Stomach (tissue), 9 donors: ENCODE measurements around the gene TMEM52. TPM values are rescaled to one million over a fixed set of nuclear protein-coding genes. Genes with fewer than 3 reads are reported as not detected.

Source experiments
- DNase-seq, 2 donors: peaks; one replicate each; pipeline versions ENCODE4 v3.0.0 to v3.0.0-alpha.2; 2013 to 2019
- H3K27ac ChIP-seq, 5 donors: fragments of 200-600 bp in 4 of 5; sonication (generic) in 4 of 5; one replicate each; pipeline ENCODE4 v1.5.1; 2013 to 2019; ENCODE audit warnings: mild to moderate bottlenecking in 1 of 5, moderate library complexity in 1 of 5
- H3K27me3 ChIP-seq, 3 donors: fragments of 200-600 bp; sonication (generic); one replicate each; pipeline ENCODE4 v1.5.1; 2017 to 2019; ENCODE audit warnings: mixed run types in 1 of 3
- H3K36me3 ChIP-seq, 4 donors: fragments of 200-600 bp; sonication (generic); 1 replicate in 3 of 4; 2 replicates in 1 of 4; pipeline ENCODE4 v1.5.1; 2016 to 2019
- H3K4me1 ChIP-seq, 4 donors: fragments of 200-600 bp; sonication (generic); one replicate each; pipeline ENCODE4 v1.5.1; 2016 to 2019
- H3K4me3 ChIP-seq, 4 donors: fragments of 200-600 bp; sonication (generic) in 3 of 4; one replicate each; pipeline ENCODE4 v1.5.1; 2016 to 2019; ENCODE audit warnings: mild to moderate bottlenecking in 1 of 4
- H3K9me3 ChIP-seq, 4 donors: fragments of 200-600 bp; sonication (generic); one replicate each; pipeline ENCODE4 v1.5.1; 2016 to 2019
- EP300 ChIP-seq: sonication (generic); formaldehyde crosslinking; IDR thresholded peaks from one replicate; pipeline ENCODE4 v1.6.1; 2017; ENCODE audit warnings: antibody characterized with exemption
- POLR2A ChIP-seq, 4 donors: fragments of 450-650 bp; IDR thresholded peaks; one replicate each; pipeline ENCODE4 v1.6.1; 2016; ENCODE audit warnings: antibody characterized with exemption in 4 of 4, control low read depth in 2 of 4, mild to moderate bottlenecking in 1 of 4, moderate library complexity in 1 of 4
- POLR2AphosphoS5 ChIP-seq, 3 donors: sonication (generic); formaldehyde crosslinking; IDR thresholded peaks; one replicate each; pipeline ENCODE4 v1.6.1; 2016; ENCODE audit warnings: antibody characterized with exemption in 3 of 3
- WGBS, 5 donors: extraction: QIAGEN DNeasy Blood & Tissue Kit in 3 of 5; methylation state at CpG; one replicate each; pipeline versions ENCODE4 v1.1.5 to v1.1.7; 2013 to 2018; 5-methylcytosine and 5-hydroxymethylcytosine counted together
- intact Hi-C: fragments of 100-400 bp; cut with DNase I; formaldehyde crosslinking; loops from one replicate; pipeline ENCODE4 v1.15.1; 2023; ENCODE audit warnings: low total_unique reads
- polyA plus RNA-seq, 3 donors: library from polyadenylated mRNA; stranded (reverse); fragments of 200-250 nt; gene quantifications; one replicate each; pipeline ENCODE4 v1.2.3, GENCODE V29; 2013
- total RNA-seq, 5 donors: library from RNA; depleted of rRNA; stranded (reverse); fragments of >200 nt; gene quantifications; one replicate each; pipeline versions ENCODE4 v1.1.0 to v1.2.3, GENCODE V29; 2014 to 2016
- TF ChIP-seq, protein P1 (sequence below), 7 experiments: fragments of 450-650 bp in 4 of 7; fragments of 200-600 bp in 3 of 7; sonication (generic) in 3 of 7; IDR thresholded peaks; one replicate each; pipeline ENCODE4 v1.5.1; 2016 to 2019; ENCODE audit warnings: antibody characterized with exemption in 7 of 7, control low read depth in 2 of 7, mild to moderate bottlenecking in 1 of 7
- donor health status: healthy with polysubstance abuse.
- donor health status: Bipolar disorder and iron deficiency.
- donor health status: healthy.

TMEM52 gene
- total and polyA plus RNA-seq, 8 donors, result 5.0 to 10.4 (median 8.0) TPM; not detected in 4

DNA sequence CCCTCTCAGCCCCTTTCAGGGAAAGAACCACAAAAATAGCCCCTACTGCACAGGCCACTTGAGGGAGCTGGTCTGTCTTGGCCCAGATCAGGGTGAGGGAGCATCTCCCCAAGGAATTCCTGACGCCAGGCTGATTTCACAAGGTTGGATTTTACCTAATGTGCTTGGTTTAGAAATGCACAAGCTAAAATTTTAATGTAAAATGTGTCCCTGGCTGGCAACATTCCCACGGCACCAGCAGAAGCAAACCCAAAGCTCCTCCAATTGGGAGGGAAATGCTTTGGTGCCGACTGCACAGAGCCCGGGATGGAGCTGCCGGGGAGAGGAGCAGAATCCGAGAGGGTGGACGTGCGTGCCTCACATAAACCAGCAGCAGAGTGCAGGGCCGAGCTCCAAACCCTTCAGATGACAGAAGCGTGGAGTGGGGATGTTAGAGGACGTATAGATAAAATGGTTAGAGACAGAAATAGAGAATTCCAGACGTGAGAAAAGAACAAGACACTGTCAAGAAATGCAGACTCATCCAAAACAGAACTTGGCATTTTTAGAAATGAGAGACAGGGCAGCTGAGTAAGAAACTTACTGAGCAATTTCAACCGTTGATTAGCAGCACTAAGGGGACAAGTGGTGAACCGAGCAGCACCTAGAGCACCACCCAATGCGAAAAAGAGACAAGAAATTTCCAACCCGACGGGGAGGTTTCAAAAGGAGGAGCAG is 41.6 kb upstream of the TMEM52 start:
- no peak for DNase-seq
- no peak for TF ChIP-seq POLR2A (IDR thresholded peaks at IDR 0.05)
- TF ChIP-seq POLR2AphosphoS5 (IDR thresholded peaks at IDR 0.05), result no peak
- TF ChIP-seq, protein P1, sequence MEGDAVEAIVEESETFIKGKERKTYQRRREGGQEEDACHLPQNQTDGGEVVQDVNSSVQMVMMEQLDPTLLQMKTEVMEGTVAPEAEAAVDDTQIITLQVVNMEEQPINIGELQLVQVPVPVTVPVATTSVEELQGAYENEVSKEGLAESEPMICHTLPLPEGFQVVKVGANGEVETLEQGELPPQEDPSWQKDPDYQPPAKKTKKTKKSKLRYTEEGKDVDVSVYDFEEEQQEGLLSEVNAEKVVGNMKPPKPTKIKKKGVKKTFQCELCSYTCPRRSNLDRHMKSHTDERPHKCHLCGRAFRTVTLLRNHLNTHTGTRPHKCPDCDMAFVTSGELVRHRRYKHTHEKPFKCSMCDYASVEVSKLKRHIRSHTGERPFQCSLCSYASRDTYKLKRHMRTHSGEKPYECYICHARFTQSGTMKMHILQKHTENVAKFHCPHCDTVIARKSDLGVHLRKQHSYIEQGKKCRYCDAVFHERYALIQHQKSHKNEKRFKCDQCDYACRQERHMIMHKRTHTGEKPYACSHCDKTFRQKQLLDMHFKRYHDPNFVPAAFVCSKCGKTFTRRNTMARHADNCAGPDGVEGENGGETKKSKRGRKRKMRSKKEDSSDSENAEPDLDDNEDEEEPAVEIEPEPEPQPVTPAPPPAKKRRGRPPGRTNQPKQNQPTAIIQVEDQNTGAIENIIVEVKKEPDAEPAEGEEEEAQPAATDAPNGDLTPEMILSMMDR (IDR thresholded peaks at IDR 0.05), result no peak
- intact Hi-C loops, result loop anchor here (5.0 kb wide), 1 partner anchor 82 kb away; no protein-coding TSS in a partner anchor
- no peaks in the 10 kb centered on the region for H3K36me3 ChIP-seq
- no peaks in the 10 kb centered on the region for H3K9me3 ChIP-seq
- no peak overlapping the region for H3K4me3 ChIP-seq
- peaks cover 0 to 11% (median 9%) of the 10 kb centered on the region in 4 donors for H3K4me1 ChIP-seq
- H3K27ac ChIP-seq, result no peak overlapping the region
- H3K27me3 ChIP-seq, result peaks cover 0 to 86% (median 30%) of the 10 kb centered on the region in 3 donors
- WGBS, 5 donors, result 60 to 67% (median 65%) methylated on average over 17 of the region's 17 CpGs

DNA sequence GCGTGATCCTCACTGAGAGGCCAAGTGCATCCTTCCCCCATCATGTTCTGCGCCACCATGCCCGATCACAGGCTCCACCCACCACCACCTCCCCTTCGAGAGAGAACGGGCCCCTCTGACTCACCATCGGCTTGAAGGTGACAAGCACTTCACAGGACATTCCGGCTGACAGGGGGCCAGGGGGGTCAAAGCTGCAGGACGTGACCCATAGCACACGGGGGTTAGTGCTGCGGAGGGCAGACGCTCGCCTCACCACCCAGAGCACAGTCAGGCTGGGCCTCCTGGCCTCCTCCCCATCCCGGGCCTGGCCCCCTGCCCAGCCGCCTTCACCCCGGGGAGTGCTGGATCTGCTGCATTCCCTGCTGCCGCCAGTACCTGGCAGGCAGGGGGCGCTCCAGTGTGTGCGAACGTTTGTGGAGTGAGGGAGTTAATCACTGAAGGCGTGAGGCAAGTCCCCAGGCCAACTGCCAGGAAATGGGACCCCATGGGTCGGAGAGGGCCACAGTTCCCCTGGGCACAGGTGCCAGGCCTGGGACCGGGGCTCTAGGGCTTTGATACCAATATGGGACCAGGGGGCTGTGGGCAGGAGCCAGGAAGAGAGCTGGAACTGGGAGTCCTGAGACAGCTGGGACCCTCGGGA is 40.9 kb upstream of the TMEM52 start:
- peak; percentile 88 to 93 for DNase-seq
- Histone ChIP-seq H3K36me3 (no peaks in the 10 kb centered on the region), H3K9me3 (no peaks in the 10 kb centered on the region), H3K27me3 (peaks cover 0 to 79% (median 23%) of the 10 kb centered on the region in 3 donors), H3K4me1 (peaks cover 0 to 11% (median 9%) of the 10 kb centered on the region in 4 donors), H3K4me3 (no peak overlapping the region), H3K27ac (no peak overlapping the region)
- intact Hi-C loops, result loop anchor here (5.0 kb wide), 1 partner anchor 82 kb away; no protein-coding TSS in a partner anchor
- 5 to 7% (median 6%) methylated on average over 10 to 23 of the region's 23 CpGs for WGBS, 5 donors
- TF ChIP-seq, protein P1 (IDR thresholded peaks at IDR 0.05), result peak in 5 of 7 experiments; percentile 53 to 81 (median 67)
- peak in 1 of 3 donors; percentile 37 for TF ChIP-seq POLR2AphosphoS5 (IDR thresholded peaks at IDR 0.05)
- no peak for TF ChIP-seq EP300

DNA sequence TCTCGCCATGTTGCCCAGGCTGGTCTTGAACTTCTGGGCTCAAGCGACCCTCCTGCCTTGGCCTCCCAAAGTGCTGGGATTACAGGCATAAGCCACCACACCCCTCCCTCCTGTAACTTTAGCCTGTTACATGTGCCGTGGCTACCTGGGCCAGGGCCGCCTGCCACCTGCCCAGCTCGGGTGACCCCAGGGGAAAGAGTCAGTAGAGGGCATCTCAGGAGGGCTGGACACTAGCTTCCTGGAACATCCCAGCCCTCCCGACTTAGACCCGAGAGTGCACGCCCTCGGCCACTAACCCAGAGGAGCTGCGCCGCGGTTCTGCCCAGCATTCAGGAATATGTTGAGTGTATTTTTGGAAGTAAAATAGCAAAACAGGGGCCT is 40.4 kb upstream of the TMEM52 start:
- DNase-seq, result no peak
- intact Hi-C loops, result no loop called here
- H3K4me3 ChIP-seq, result no peak overlapping the region
- H3K9me3 ChIP-seq, result no peaks in the 10 kb centered on the region
- WGBS, 5 donors, result 65 to 83% (median 71%) methylated on average over 12 of the region's 12 CpGs
- H3K4me1 ChIP-seq, result peaks cover 0 to 11% (median 9%) of the 10 kb centered on the region in 4 donors
- TF ChIP-seq EP300, result no peak
- TF ChIP-seq POLR2A (IDR thresholded peaks at IDR 0.05), result no peak
- no peak for TF ChIP-seq POLR2AphosphoS5 (IDR thresholded peaks at IDR 0.05)
- TF ChIP-seq, protein P1 (IDR thresholded peaks at IDR 0.05), result no peak
- H3K27ac ChIP-seq, result no peak overlapping the region
- peaks cover 0 to 74% (median 18%) of the 10 kb centered on the region in 3 donors for H3K27me3 ChIP-seq
- H3K36me3 ChIP-seq, result no peaks in the 10 kb centered on the region

DNA sequence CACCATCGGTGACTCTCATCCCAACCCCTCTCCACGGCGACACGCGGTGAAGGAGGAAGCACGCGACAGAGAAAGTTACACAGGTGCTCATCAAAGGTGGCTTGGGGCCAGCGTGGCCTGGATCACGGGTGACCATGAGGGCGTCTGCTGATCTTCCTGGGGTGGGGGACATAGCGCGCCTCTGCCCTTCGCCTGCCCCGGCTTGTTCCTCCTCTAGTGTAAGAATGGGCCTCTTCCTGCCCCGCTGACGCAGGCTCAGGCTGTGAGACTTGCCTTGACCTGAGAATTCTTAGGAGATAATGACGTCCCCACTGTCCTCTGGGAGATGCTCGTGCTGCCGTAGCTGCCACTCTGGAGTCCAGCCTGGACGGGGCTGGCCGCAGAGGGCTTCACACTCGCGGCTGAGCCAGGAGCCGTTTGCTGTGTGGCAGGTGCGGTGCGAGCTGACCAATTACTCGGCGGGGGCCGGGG is 39.0 kb upstream of the TMEM52 start:
- Histone ChIP-seq H3K27ac (no peak overlapping the region), H3K4me1 (peaks cover 0 to 11% (median 9%) of the 10 kb centered on the region in 4 donors), H3K4me3 (no peak overlapping the region), H3K9me3 (no peaks in the 10 kb centered on the region), H3K27me3 (peaks cover 0 to 63% (median 18%) of the 10 kb centered on the region in 3 donors), H3K36me3 (no peaks in the 10 kb centered on the region)
- WGBS, 5 donors, result 81 to 86% (median 85%) methylated on average over 28 to 29 of the region's 29 CpGs
- DNase-seq, result no peak
- TF ChIP-seq POLR2AphosphoS5 (IDR thresholded peaks at IDR 0.05) (no peak), POLR2A (IDR thresholded peaks at IDR 0.05) (no peak), EP300 (no peak)
- TF ChIP-seq, protein P1 (IDR thresholded peaks at IDR 0.05), result no peak
- intact Hi-C loops, result no loop called here
